HepG2 (cell line): ENCODE results near the gene NVL. TPM values are rescaled to one million over a fixed set of nuclear protein-coding genes. Genes with fewer than 3 reads are reported as not detected.
A peak's percentile ranks its signal among the peaks of the same experiment; 100 is the strongest.

Experiments
- EP300 ChIP-seq, 3 experiments: sonication (generic) in 1 of 3; formaldehyde crosslinking in 1 of 3; IDR thresholded peaks; 2 replicates each; pipeline versions ENCODE4 v1.5.1 to v1.6.1; 2011 to 2020; ENCODE audit warnings: low read depth in 2 of 3, low read length in 2 of 3, borderline replicate concordance in 1 of 3, improper control_type of control experiment in 1 of 3, mild to moderate bottlenecking in 1 of 3, missing genetic modification reagents in 1 of 3, moderate library complexity in 1 of 3
- KDM6A ChIP-seq: IDR thresholded peaks from 2 replicates; pipeline ENCODE4 v1.6.1; 2016; ENCODE audit warnings: low read depth
- NR2F6 ChIP-seq, 2 experiments: IDR thresholded peaks; 2 replicates each; pipeline ENCODE4 v1.6.1; 2016; ENCODE audit warnings: antibody characterized with exemption in 1 of 2, mild to moderate bottlenecking in 1 of 2
- REPIN1 ChIP-seq: sonication (generic); formaldehyde crosslinking; IDR thresholded peaks from 2 replicates; pipeline ENCODE4 v1.8.0; 2022; ENCODE audit warnings: missing genetic modification reagents, low read depth, mild to moderate bottlenecking, borderline replicate concordance
- REXO4 ChIP-seq: sonication (generic); formaldehyde crosslinking; IDR thresholded peaks from 2 replicates; pipeline ENCODE4 v1.8.0; 2022; ENCODE audit warnings: missing genetic modification reagents, mild to moderate bottlenecking, borderline replicate concordance
- SIX4 ChIP-seq: sonication (generic); formaldehyde crosslinking; IDR thresholded peaks from 2 replicates; pipeline ENCODE4 v1.4.0; 2020; ENCODE audit warnings: missing genetic modification reagents
- SMYD3 ChIP-seq: sonication (generic); formaldehyde crosslinking; IDR thresholded peaks from 2 replicates; pipeline ENCODE4 v1.8.1; 2023; ENCODE audit warnings: mild to moderate bottlenecking, missing genetic modification reagents
- ZNF207 ChIP-seq: fragments of 450-650 bp; IDR thresholded peaks from 2 replicates; pipeline ENCODE4 v1.6.1; 2016; ENCODE audit warnings: antibody characterized with exemption, borderline replicate concordance
- ZNF260 ChIP-seq: sonication (generic); formaldehyde crosslinking; IDR thresholded peaks from 2 replicates; pipeline ENCODE4 v1.4.0; 2020; ENCODE audit warnings: missing genetic modification reagents, low read depth, mild to moderate bottlenecking, borderline replicate concordance
- ZNF546 ChIP-seq: sonication (generic); formaldehyde crosslinking; conservative IDR thresholded peaks from 2 replicates; pipeline ENCODE4 v1.8.1; 2023; ENCODE audit warnings: mild to moderate bottlenecking, missing genetic modification reagents
- ZNF577 ChIP-seq: sonication (generic); formaldehyde crosslinking; IDR thresholded peaks from 2 replicates; pipeline ENCODE4 v1.4.0; 2020; ENCODE audit warnings: mild to moderate bottlenecking, low read depth, missing genetic modification reagents, borderline replicate concordance
- ZNF678 ChIP-seq: sonication (generic); formaldehyde crosslinking; IDR thresholded peaks from 2 replicates; pipeline ENCODE4 v1.4.0; 2020; ENCODE audit warnings: mild to moderate bottlenecking, missing genetic modification reagents
- polyA plus RNA-seq, 8 experiments: library from polyadenylated mRNA; depleted of rRNA in 3 of 8; stranded (reverse) in 7 of 8; unstranded in 1 of 8; fragments of >200 nt; fragmentation: Illumina TruSeq in 4 of 8; extraction: Trizol in 4 of 8; gene quantifications; 2 replicates each; pipeline versions ENCODE4 v1.2.1 to v1.2.3, GENCODE V29; 2011 to 2016; ENCODE audit warnings: low read depth in 4 of 8, missing spikeins in 1 of 8, mixed read lengths in 1 of 8; ENCODE audit not compliant: insufficient read depth in 1 of 8
- total RNA-seq, 5 experiments: library from RNA; depleted of rRNA; stranded (reverse); fragments of >200 nt; fragmentation: Illumina TruSeq; extraction: Trizol; gene quantifications; 2 replicates each; pipeline ENCODE4 v1.2.3, GENCODE V29; 2016; ENCODE audit warnings: low read depth in 1 of 5
- TF ChIP-seq, protein P1 (sequence below): sonication (generic); formaldehyde crosslinking; conservative IDR thresholded peaks from 2 replicates; pipeline ENCODE4 v1.4.0; 2020; ENCODE audit warnings: missing genetic modification reagents
- TF ChIP-seq, protein P2 (sequence below): sonication (generic); formaldehyde crosslinking; IDR thresholded peaks from 2 replicates; pipeline ENCODE4 v1.5.0; 2020; ENCODE audit warnings: mild to moderate bottlenecking, missing genetic modification reagents, moderate library complexity
- TF ChIP-seq, protein P3 (sequence below): sonication (generic); formaldehyde crosslinking; IDR thresholded peaks from 2 replicates; pipeline ENCODE4 v1.9.0; 2021; ENCODE audit warnings: missing genetic modification reagents, borderline replicate concordance
- TF ChIP-seq, protein P4 (sequence below): IDR thresholded peaks from 2 replicates; pipeline ENCODE4 v1.6.1; 2016; ENCODE audit warnings: low read depth, borderline replicate concordance
- TF ChIP-seq, protein P5 (sequence below): sonication (generic); formaldehyde crosslinking; IDR thresholded peaks from 2 replicates; pipeline ENCODE4 v1.8.1; 2023; ENCODE audit warnings: missing genetic modification reagents, mild to moderate bottlenecking, borderline replicate concordance
- TF ChIP-seq, protein P6 (sequence below): sonication (generic); formaldehyde crosslinking; IDR thresholded peaks from 2 replicates; pipeline ENCODE4 v1.5.1; 2020; ENCODE audit warnings: mild to moderate bottlenecking, moderate library complexity, missing genetic modification reagents

NVL gene
- total and polyA plus RNA-seq, 2 of the 13 experiments (the other 11 are each of a cell fraction or from before 2014, with no cell fraction given): 8.3 to 21.0 TPM

DNA sequence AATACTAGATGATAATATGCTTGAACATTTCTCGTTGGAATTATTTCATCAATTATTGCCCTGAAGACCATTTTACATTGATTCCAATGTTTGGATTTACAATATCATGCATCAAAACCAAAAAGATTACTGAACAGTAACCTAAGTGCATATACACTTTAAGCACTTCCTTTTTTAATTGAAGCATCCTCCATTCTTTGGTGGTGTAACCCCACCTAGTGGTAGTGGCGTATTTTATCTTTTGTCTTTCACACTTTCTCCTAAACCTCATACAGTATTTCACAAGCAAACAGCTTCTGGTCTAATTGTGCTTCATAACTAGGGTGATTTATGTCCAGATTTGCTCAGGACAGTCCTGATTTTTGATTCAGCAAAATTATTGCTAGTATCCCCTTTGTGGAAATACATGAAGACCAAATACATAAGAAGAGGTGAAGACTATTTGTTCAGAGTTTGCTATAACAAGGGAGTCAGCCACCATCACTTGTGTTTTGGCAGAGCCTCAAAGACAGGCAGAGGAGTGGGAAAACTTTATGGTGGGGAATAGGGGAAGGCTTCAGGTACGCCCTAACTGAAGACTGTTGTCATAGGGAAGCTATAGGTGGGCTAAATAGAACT lies 3.4 kb upstream of the NVL start (continued):
- TF ChIP-seq, protein P1, sequence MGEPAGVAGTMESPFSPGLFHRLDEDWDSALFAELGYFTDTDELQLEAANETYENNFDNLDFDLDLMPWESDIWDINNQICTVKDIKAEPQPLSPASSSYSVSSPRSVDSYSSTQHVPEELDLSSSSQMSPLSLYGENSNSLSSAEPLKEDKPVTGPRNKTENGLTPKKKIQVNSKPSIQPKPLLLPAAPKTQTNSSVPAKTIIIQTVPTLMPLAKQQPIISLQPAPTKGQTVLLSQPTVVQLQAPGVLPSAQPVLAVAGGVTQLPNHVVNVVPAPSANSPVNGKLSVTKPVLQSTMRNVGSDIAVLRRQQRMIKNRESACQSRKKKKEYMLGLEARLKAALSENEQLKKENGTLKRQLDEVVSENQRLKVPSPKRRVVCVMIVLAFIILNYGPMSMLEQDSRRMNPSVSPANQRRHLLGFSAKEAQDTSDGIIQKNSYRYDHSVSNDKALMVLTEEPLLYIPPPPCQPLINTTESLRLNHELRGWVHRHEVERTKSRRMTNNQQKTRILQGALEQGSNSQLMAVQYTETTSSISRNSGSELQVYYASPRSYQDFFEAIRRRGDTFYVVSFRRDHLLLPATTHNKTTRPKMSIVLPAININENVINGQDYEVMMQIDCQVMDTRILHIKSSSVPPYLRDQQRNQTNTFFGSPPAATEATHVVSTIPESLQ (CRISPR knock-in tag): no peak
- no peak for TF ChIP-seq ZNF678 (CRISPR knock-in tag)
- TF ChIP-seq, protein P2, sequence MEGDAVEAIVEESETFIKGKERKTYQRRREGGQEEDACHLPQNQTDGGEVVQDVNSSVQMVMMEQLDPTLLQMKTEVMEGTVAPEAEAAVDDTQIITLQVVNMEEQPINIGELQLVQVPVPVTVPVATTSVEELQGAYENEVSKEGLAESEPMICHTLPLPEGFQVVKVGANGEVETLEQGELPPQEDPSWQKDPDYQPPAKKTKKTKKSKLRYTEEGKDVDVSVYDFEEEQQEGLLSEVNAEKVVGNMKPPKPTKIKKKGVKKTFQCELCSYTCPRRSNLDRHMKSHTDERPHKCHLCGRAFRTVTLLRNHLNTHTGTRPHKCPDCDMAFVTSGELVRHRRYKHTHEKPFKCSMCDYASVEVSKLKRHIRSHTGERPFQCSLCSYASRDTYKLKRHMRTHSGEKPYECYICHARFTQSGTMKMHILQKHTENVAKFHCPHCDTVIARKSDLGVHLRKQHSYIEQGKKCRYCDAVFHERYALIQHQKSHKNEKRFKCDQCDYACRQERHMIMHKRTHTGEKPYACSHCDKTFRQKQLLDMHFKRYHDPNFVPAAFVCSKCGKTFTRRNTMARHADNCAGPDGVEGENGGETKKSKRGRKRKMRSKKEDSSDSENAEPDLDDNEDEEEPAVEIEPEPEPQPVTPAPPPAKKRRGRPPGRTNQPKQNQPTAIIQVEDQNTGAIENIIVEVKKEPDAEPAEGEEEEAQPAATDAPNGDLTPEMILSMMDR (CRISPR knock-in tag): peak; percentile 82
- TF ChIP-seq ZNF577: no peak
- TF ChIP-seq SIX4 (CRISPR knock-in tag): no peak
- TF ChIP-seq KDM6A: no peak
- TF ChIP-seq, protein P3, sequence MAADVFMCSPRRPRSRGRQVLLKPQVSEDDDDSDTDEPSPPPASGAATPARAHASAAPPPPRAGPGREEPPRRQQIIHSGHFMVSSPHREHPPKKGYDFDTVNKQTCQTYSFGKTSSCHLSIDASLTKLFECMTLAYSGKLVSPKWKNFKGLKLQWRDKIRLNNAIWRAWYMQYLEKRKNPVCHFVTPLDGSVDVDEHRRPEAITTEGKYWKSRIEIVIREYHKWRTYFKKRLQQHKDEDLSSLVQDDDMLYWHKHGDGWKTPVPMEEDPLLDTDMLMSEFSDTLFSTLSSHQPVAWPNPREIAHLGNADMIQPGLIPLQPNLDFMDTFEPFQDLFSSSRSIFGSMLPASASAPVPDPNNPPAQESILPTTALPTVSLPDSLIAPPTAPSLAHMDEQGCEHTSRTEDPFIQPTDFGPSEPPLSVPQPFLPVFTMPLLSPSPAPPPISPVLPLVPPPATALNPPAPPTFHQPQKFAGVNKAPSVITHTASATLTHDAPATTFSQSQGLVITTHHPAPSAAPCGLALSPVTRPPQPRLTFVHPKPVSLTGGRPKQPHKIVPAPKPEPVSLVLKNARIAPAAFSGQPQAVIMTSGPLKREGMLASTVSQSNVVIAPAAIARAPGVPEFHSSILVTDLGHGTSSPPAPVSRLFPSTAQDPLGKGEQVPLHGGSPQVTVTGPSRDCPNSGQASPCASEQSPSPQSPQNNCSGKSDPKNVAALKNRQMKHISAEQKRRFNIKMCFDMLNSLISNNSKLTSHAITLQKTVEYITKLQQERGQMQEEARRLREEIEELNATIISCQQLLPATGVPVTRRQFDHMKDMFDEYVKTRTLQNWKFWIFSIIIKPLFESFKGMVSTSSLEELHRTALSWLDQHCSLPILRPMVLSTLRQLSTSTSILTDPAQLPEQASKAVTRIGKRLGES: no peak
- TF ChIP-seq ZNF260 (CRISPR knock-in tag): no peak
- TF ChIP-seq REXO4 (CRISPR knock-in tag): no peak
- no peak for TF ChIP-seq EP300 (IDR thresholded peaks at IDR 0.05; ENCODE audit: low read depth in 2 of 2, low read length in 2 of 2)
- no peak for TF ChIP-seq EP300 (CRISPR knock-in tag; IDR thresholded peaks at IDR 0.05; ENCODE audit: borderline replicate concordance)
- TF ChIP-seq, protein P4, sequence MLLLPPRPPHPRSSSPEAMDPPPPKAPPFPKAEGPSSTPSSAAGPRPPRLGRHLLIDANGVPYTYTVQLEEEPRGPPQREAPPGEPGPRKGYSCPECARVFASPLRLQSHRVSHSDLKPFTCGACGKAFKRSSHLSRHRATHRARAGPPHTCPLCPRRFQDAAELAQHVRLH: no peak
- TF ChIP-seq ZNF207: no peak
- TF ChIP-seq REPIN1 (CRISPR knock-in tag): no peak
- TF ChIP-seq, protein P5, sequence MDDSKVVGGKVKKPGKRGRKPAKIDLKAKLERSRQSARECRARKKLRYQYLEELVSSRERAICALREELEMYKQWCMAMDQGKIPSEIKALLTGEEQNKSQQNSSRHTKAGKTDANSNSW: no peak
- TF ChIP-seq NR2F6 (IDR thresholded peaks at IDR 0.05): no peak
- no peak for TF ChIP-seq NR2F6 (CRISPR knock-in tag; IDR thresholded peaks at IDR 0.05)
- TF ChIP-seq, protein P6, sequence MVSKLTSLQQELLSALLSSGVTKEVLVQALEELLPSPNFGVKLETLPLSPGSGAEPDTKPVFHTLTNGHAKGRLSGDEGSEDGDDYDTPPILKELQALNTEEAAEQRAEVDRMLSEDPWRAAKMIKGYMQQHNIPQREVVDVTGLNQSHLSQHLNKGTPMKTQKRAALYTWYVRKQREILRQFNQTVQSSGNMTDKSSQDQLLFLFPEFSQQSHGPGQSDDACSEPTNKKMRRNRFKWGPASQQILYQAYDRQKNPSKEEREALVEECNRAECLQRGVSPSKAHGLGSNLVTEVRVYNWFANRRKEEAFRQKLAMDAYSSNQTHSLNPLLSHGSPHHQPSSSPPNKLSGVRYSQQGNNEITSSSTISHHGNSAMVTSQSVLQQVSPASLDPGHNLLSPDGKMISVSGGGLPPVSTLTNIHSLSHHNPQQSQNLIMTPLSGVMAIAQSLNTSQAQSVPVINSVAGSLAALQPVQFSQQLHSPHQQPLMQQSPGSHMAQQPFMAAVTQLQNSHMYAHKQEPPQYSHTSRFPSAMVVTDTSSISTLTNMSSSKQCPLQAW (CRISPR knock-in tag): no peak
- no peak for TF ChIP-seq SMYD3 (CRISPR knock-in tag)
- no peak for TF ChIP-seq ZNF546 (CRISPR knock-in tag)
